GM12892 (cell line): Measurements from ENCODE around the gene PIEZO1.

Source experiments
- POLR2A ChIP-seq: IDR thresholded peaks from 2 replicates; pipeline ENCODE4 v1.6.1; 2011; ENCODE audit warnings: low read depth, low read length, control low read depth
- POLR2AphosphoS5 ChIP-seq: IDR thresholded peaks from 2 replicates; pipeline ENCODE4 v1.6.1; 2011; ENCODE audit warnings: low read depth, low read length, control low read depth
- TAF1 ChIP-seq: IDR thresholded peaks from 2 replicates; pipeline ENCODE4 v1.6.1; 2011; ENCODE audit warnings: low read depth, mild to moderate bottlenecking, control low read depth, low read length, borderline replicate concordance

GRCh38 chr16:88760424-88761142 lies 24.4 kb downstream of the PIEZO1 start:
- no peak for TF ChIP-seq TAF1
- TF ChIP-seq POLR2A: no peak
- no peak for TF ChIP-seq POLR2AphosphoS5
